ENCODE results near the gene TOX3.

The TOX3 gene

DNA sequence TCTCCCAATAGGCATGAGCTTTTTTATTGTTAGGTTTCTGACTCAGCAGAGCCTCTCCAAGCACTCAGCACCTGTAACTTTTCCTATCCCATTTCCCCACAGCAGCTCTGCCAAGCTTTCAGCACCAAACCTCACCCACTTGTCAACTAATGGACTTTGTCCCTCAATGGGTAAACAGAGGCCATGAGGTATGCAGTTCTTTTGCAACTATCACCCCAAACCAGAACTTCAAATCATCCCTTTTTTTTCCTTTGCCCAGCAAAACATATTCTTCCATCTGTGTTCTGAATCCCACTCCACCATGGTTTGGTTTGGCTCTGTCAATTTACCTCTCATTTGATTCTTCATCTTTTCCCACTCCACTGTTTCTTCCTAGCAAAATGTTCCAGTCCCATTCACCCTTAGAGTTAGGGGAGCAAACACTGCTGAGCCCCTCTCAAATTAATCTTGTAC, 58.1 kb downstream of the TOX3 start:
- DNase-seq (ENCODE audit: insufficient read length, low spot score) = no peak
- TF ChIP-seq TAF1 (IDR thresholded peaks at IDR 0.05; ENCODE audit: low read depth, low read length) (no peak), SPI1 (IDR thresholded peaks at IDR 0.05; ENCODE audit: low read depth, low read length) (no peak), POLR2AphosphoS5 (IDR thresholded peaks at IDR 0.05; ENCODE audit: low read depth, low read length) (no peak), PAX5 (IDR thresholded peaks at IDR 0.05; ENCODE audit: insufficient read depth, low read length, severe bottlenecking) (no peak), POLR2A (IDR thresholded peaks at IDR 0.05; ENCODE audit: low read depth, low read length) (no peak), POU2F2 (IDR thresholded peaks at IDR 0.05; ENCODE audit: low read depth, low read length) (no peak)
- no peak for FAIRE-seq

GRCh38 chr16:52487849-52488457, 59.0 kb downstream of the TOX3 start:
- FAIRE-seq (no peak), DNase-seq (ENCODE audit: insufficient read length, low spot score) (no peak)
- TF ChIP-seq TAF1 (IDR thresholded peaks at IDR 0.05; ENCODE audit: low read depth, low read length) (no peak), SPI1 (IDR thresholded peaks at IDR 0.05; ENCODE audit: low read depth, low read length) (no peak), POU2F2 (IDR thresholded peaks at IDR 0.05; ENCODE audit: low read depth, low read length) (no peak), PAX5 (IDR thresholded peaks at IDR 0.05; ENCODE audit: insufficient read depth, low read length, severe bottlenecking) (no peak), POLR2AphosphoS5 (IDR thresholded peaks at IDR 0.05; ENCODE audit: low read depth, low read length) (no peak), POLR2A (IDR thresholded peaks at IDR 0.05; ENCODE audit: low read depth, low read length) (no peak)

GRCh38 chr16:52480237-52480636, 66.7 kb downstream of the TOX3 start:
- FAIRE-seq (no peak), DNase-seq (ENCODE audit: insufficient read length, low spot score) (no peak)
- TF ChIP-seq POU2F2 (IDR thresholded peaks at IDR 0.05; ENCODE audit: low read depth, low read length) (no peak), POLR2AphosphoS5 (IDR thresholded peaks at IDR 0.05; ENCODE audit: low read depth, low read length) (no peak), PAX5 (IDR thresholded peaks at IDR 0.05; ENCODE audit: insufficient read depth, low read length, severe bottlenecking) (no peak), POLR2A (IDR thresholded peaks at IDR 0.05; ENCODE audit: low read depth, low read length) (no peak), TAF1 (IDR thresholded peaks at IDR 0.05; ENCODE audit: low read depth, low read length) (no peak), SPI1 (IDR thresholded peaks at IDR 0.05; ENCODE audit: low read depth, low read length) (no peak)

- no peak for FAIRE-seq
- DNase-seq (ENCODE audit: insufficient read length, low spot score) = no peak
- TF ChIP-seq POU2F2 (IDR thresholded peaks at IDR 0.05; ENCODE audit: low read depth, low read length) (no peak), POLR2AphosphoS5 (IDR thresholded peaks at IDR 0.05; ENCODE audit: low read depth, low read length) (no peak), POLR2A (IDR thresholded peaks at IDR 0.05; ENCODE audit: low read depth, low read length) (no peak), SPI1 (IDR thresholded peaks at IDR 0.05; ENCODE audit: low read depth, low read length) (no peak), PAX5 (IDR thresholded peaks at IDR 0.05; ENCODE audit: insufficient read depth, low read length, severe bottlenecking) (no peak), TAF1 (IDR thresholded peaks at IDR 0.05; ENCODE audit: low read depth, low read length) (no peak)
These were observed 70.8 kb downstream of the TOX3 start for GRCh38 chr16:52476111-52476510.

GRCh38 chr16:52474679-52475078, 72.3 kb downstream of the TOX3 start:
- no peak for DNase-seq (ENCODE audit: insufficient read length, low spot score)
- FAIRE-seq = no peak
- TF ChIP-seq PAX5 (IDR thresholded peaks at IDR 0.05; ENCODE audit: insufficient read depth, low read length, severe bottlenecking) (no peak), POU2F2 (IDR thresholded peaks at IDR 0.05; ENCODE audit: low read depth, low read length) (no peak), POLR2A (IDR thresholded peaks at IDR 0.05; ENCODE audit: low read depth, low read length) (no peak), POLR2AphosphoS5 (IDR thresholded peaks at IDR 0.05; ENCODE audit: low read depth, low read length) (no peak), SPI1 (IDR thresholded peaks at IDR 0.05; ENCODE audit: low read depth, low read length) (no peak), TAF1 (IDR thresholded peaks at IDR 0.05; ENCODE audit: low read depth, low read length) (no peak)

DNA sequence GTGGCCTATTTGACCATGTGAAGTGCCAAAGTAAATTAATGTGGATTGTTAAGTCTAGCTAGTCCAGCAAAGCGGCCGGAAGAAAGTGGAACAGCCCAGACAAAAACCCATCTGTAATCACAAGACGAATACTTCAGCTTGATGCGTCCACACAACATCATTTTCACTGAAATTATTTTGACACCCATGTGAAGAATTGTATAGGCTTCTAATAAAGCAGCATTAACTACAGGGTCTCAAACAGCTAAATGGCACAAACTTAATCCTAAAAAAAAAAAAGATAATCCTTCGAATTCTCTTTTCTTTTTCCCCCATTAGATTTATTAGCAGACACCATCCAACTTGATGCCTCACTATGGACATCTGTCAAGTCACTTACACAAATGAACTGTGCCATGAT, 73.8 kb downstream of the TOX3 start:
- DNase-seq (ENCODE audit: insufficient read length, low spot score) = no peak
- TF ChIP-seq TAF1 (IDR thresholded peaks at IDR 0.05; ENCODE audit: low read depth, low read length) (no peak), POLR2A (IDR thresholded peaks at IDR 0.05; ENCODE audit: low read depth, low read length) (no peak), SPI1 (IDR thresholded peaks at IDR 0.05; ENCODE audit: low read depth, low read length) (no peak), PAX5 (IDR thresholded peaks at IDR 0.05; ENCODE audit: insufficient read depth, low read length, severe bottlenecking) (no peak), POLR2AphosphoS5 (IDR thresholded peaks at IDR 0.05; ENCODE audit: low read depth, low read length) (no peak), POU2F2 (IDR thresholded peaks at IDR 0.05; ENCODE audit: low read depth, low read length) (no peak)
- FAIRE-seq = no peak

GRCh38 chr16:52471650-52472370, 75.1 kb downstream of the TOX3 start:
- DNase-seq (ENCODE audit: insufficient read length, low spot score) (no peak), FAIRE-seq (no peak)
- no peak for TF ChIP-seq POU2F2 (IDR thresholded peaks at IDR 0.05; ENCODE audit: low read depth, low read length)
- TF ChIP-seq SPI1 (IDR thresholded peaks at IDR 0.05; ENCODE audit: low read depth, low read length) = no peak
- no peak for TF ChIP-seq TAF1 (IDR thresholded peaks at IDR 0.05; ENCODE audit: low read depth, low read length)
- no peak for TF ChIP-seq POLR2AphosphoS5 (IDR thresholded peaks at IDR 0.05; ENCODE audit: low read depth, low read length)
- TF ChIP-seq POLR2A (IDR thresholded peaks at IDR 0.05; ENCODE audit: low read depth, low read length) = no peak
- no peak for TF ChIP-seq PAX5 (IDR thresholded peaks at IDR 0.05; ENCODE audit: insufficient read depth, low read length, severe bottlenecking)

GRCh38 chr16:52470585-52470984, 76.4 kb downstream of the TOX3 start:
- FAIRE-seq (no peak), DNase-seq (ENCODE audit: insufficient read length, low spot score) (no peak)
- no peak for TF ChIP-seq POLR2A (IDR thresholded peaks at IDR 0.05; ENCODE audit: low read depth, low read length)
- TF ChIP-seq SPI1 (IDR thresholded peaks at IDR 0.05; ENCODE audit: low read depth, low read length) = no peak
- TF ChIP-seq POLR2AphosphoS5 (IDR thresholded peaks at IDR 0.05; ENCODE audit: low read depth, low read length) = no peak
- TF ChIP-seq POU2F2 (IDR thresholded peaks at IDR 0.05; ENCODE audit: low read depth, low read length) = no peak
- no peak for TF ChIP-seq PAX5 (IDR thresholded peaks at IDR 0.05; ENCODE audit: insufficient read depth, low read length, severe bottlenecking)
- TF ChIP-seq TAF1 (IDR thresholded peaks at IDR 0.05; ENCODE audit: low read depth, low read length) = no peak

- no peak for TF ChIP-seq TAF1 (IDR thresholded peaks at IDR 0.05; ENCODE audit: low read depth, low read length)
- TF ChIP-seq POLR2A (IDR thresholded peaks at IDR 0.05; ENCODE audit: low read depth, low read length) = no peak
- no peak for TF ChIP-seq PAX5 (IDR thresholded peaks at IDR 0.05; ENCODE audit: insufficient read depth, low read length, severe bottlenecking)
- no peak for TF ChIP-seq SPI1 (IDR thresholded peaks at IDR 0.05; ENCODE audit: low read depth, low read length)
- no peak for TF ChIP-seq POLR2AphosphoS5 (IDR thresholded peaks at IDR 0.05; ENCODE audit: low read depth, low read length)
- no peak for TF ChIP-seq POU2F2 (IDR thresholded peaks at IDR 0.05; ENCODE audit: low read depth, low read length)
- FAIRE-seq (no peak), DNase-seq (ENCODE audit: insufficient read length, low spot score) (no peak)
These were observed 77.2 kb downstream of the TOX3 start for GRCh38 chr16:52469775-52470174.

Measured in GM12891 (cell line).